ENCODE measurements around the gene CCDC183. TPM values are rescaled to one million over a fixed set of nuclear protein-coding genes. Genes with fewer than 3 reads are reported as not detected.
"Not testable (repeated sequence)": the region's sequence is repeated elsewhere in the genome, so short reads cannot be mapped to it uniquely, and the experiment has no call there.

Gene CCDC183
- total RNA-seq, 1 donor from 2014 or later = not detected

- not testable (repeated sequence) for DNase-seq
Observed at GRCh38 chr9:136785565-136786355, 10.4 kb upstream of the CCDC183 start.

GRCh38 chr9:136786451-136786850 is 9.7 kb upstream of the CCDC183 start:
- no peak for DNase-seq

GRCh38 chr9:136786983-136787382 is 9.2 kb upstream of the CCDC183 start:
- not testable (repeated sequence) for DNase-seq

GRCh38 chr9:136787690-136788400 is 8.3 kb upstream of the CCDC183 start:
- peak; percentile 89 for DNase-seq

- not testable (repeated sequence) for DNase-seq
Observed at GRCh38 chr9:136788644-136789522, 7.3 kb upstream of the CCDC183 start.

- DNase-seq = no peak
Observed at GRCh38 chr9:136789523-136789937, 6.6 kb upstream of the CCDC183 start.

GRCh38 chr9:136790640-136791515 is 5.3 kb upstream of the CCDC183 start, which contains the start of gene TMEM141:
Gene TMEM141, plus strand, starts transcription at chr9:136791344. Its CDS starts 27 bp downstream, at chr9:136791371.
- DNase-seq = peak; percentile 100

GRCh38 chr9:136791516-136792276 is 4.4 kb upstream of the CCDC183 start:
- no peak for DNase-seq

- no peak for DNase-seq
Observed at GRCh38 chr9:136792321-136793085, 3.6 kb upstream of the CCDC183 start.

GRCh38 chr9:136793086-136793946 is 2.8 kb upstream of the CCDC183 start:
- DNase-seq = no peak

- no peak for DNase-seq
Observed at GRCh38 chr9:136794281-136794999, 1.7 kb upstream of the CCDC183 start.

- no peak for DNase-seq
Observed at GRCh38 chr9:136795000-136795348, 1.2 kb upstream of the CCDC183 start.

GRCh38 chr9:136796775-136797347 is 723 bp downstream of the CCDC183 start:
- DNase-seq = not testable (repeated sequence)

GRCh38 chr9:136798708-136799078 is 2.6 kb downstream of the CCDC183 start:
- no peak for DNase-seq

GRCh38 chr9:136799079-136799853 is 3.1 kb downstream of the CCDC183 start:
- DNase-seq = no peak

GRCh38 chr9:136799854-136800657 is 3.9 kb downstream of the CCDC183 start:
- peak; percentile 85 for DNase-seq
